Neural crest cell (in vitro differentiated cells): ENCODE measurements around the gene OCA2. TPM values are rescaled to one million over a fixed set of nuclear protein-coding genes. Genes with fewer than 3 reads are reported as not detected.
A peak's percentile ranks its signal among the peaks of the same experiment; 100 is the strongest.

ENCODE experiments used
- DNase-seq: peaks from one replicate; pipeline ENCODE4 v3.0.0; 2021; ENCODE audit warnings: low read depth, mixed read lengths, low spot score
- H3K27ac Mint-ChIP-seq: one replicate; pipeline ENCODE4 v1.8.0; 2021; ENCODE audit warnings: mild to moderate bottlenecking, mixed read lengths; ENCODE audit not compliant: unreplicated experiment
- H3K27me3 Mint-ChIP-seq: 2 replicates; pipeline ENCODE4 v1.8.0; 2021; ENCODE audit warnings: low read depth, mild to moderate bottlenecking, mixed read lengths
- H3K36me3 Mint-ChIP-seq: 2 replicates; pipeline ENCODE4 v1.8.0; 2021; ENCODE audit warnings: low read depth, mild to moderate bottlenecking, mixed read lengths
- H3K4me1 Mint-ChIP-seq: 2 replicates; pipeline ENCODE4 v1.8.0; 2021; ENCODE audit warnings: mixed read lengths
- H3K4me3 Mint-ChIP-seq: one replicate; pipeline ENCODE4 v1.8.0; 2021; ENCODE audit warnings: mild to moderate bottlenecking, mixed read lengths
- H3K9me3 Mint-ChIP-seq: 2 replicates; pipeline ENCODE4 v1.8.0; 2021; ENCODE audit warnings: mixed read lengths
- total RNA-seq: library from RNA; stranded (reverse); gene quantifications from 2 replicates; pipeline ENCODE4 v1.2.1, GENCODE V29; 2021
- TF ChIP-seq, protein P1 (sequence below): fragments of 200-600 bp; sonication (generic); conservative IDR thresholded peaks from 2 replicates; pipeline ENCODE4 v1.5.0; 2021; ENCODE audit warnings: antibody characterized with exemption, mild to moderate bottlenecking

Gene OCA2
- total RNA-seq, 1 donor from 2014 or later = 0.19 TPM

DNA sequence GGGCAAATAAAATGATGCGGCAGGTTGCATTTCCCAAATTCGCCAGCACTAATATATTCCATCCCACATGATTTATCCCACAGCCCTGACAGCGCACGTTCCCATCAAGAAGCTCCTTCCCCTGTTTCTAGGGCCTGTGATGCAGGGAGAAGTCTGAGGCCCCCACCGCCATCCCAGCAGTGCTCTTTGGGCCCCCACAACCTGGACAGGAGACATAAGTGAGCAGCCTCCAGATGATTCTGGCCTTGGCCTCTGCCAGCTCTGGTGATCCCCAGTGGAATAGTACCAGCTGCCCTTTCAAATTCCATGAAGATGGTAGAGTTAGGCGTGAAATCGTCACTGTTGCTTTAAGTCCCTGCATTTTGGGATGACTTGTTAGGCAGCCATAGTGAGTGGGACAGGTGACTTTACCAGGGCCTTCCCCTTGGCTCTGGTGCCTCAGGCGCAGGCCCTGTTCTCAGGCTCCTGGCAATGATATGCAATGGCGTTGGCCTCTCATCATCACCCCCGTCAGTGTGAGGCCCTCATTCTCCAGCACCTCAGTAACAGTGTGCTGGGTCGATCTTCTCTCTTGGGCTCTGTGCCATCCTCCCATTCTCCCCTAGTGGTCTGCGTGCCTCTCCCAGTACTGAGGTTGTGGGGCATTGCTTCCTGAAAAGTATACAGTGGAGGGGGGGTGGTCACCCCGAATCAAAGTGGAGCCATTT, 263.7 kb downstream of the OCA2 start:
- TF ChIP-seq, protein P1, sequence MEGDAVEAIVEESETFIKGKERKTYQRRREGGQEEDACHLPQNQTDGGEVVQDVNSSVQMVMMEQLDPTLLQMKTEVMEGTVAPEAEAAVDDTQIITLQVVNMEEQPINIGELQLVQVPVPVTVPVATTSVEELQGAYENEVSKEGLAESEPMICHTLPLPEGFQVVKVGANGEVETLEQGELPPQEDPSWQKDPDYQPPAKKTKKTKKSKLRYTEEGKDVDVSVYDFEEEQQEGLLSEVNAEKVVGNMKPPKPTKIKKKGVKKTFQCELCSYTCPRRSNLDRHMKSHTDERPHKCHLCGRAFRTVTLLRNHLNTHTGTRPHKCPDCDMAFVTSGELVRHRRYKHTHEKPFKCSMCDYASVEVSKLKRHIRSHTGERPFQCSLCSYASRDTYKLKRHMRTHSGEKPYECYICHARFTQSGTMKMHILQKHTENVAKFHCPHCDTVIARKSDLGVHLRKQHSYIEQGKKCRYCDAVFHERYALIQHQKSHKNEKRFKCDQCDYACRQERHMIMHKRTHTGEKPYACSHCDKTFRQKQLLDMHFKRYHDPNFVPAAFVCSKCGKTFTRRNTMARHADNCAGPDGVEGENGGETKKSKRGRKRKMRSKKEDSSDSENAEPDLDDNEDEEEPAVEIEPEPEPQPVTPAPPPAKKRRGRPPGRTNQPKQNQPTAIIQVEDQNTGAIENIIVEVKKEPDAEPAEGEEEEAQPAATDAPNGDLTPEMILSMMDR = no peak
- no peaks in the 10 kb centered on the region for H3K4me1 Mint-ChIP-seq
- no peak overlapping the region for H3K4me3 Mint-ChIP-seq
- no peaks in the 10 kb centered on the region for H3K9me3 Mint-ChIP-seq
- no peaks in the 10 kb centered on the region for H3K27me3 Mint-ChIP-seq
- H3K36me3 Mint-ChIP-seq = no peaks in the 10 kb centered on the region
- no peak overlapping the region for H3K27ac Mint-ChIP-seq
- DNase-seq = no peak

DNA sequence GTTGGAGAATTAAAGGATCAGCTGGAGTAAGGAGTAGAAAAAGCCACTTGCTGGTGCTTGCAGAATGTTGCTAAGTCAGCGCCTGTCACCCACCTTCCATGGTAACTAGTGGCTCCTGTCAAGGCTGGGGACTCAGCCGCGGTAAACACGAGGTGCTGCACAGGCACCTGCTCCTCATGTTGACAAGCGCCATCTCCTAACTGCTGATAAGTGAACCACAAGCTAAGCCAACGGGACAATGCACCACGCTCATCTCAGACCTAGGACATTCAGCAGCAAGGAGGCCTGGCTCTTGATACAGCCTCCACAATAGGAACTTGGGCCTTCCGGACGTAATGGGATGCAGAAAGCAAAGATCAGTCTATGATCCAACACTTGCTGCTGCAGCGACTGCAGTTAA, 264.4 kb downstream of the OCA2 start:
- H3K27ac Mint-ChIP-seq = no peak overlapping the region
- H3K9me3 Mint-ChIP-seq = no peaks in the 10 kb centered on the region

DNA sequence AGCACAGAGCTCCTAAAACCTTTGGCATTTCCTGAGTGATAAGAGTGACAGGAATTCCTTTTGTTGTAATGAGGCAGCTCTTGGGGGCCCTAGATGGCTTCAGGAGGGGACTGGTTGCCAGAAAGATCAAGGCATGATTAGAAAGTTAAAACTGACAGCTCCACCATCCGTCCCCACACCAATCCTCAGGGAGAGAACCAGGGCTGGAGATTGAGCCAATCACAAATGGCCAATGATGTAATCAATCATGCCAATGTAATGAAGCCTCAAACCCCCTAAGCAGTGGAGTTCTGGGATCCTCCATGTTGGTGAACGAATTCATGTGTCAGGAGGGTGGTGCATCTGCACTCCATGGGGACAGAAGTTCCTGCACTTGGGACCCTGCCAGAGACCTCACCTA, 265.1 kb downstream of the OCA2 start:
- Mint-ChIP-seq H3K36me3 (no peaks in the 10 kb centered on the region), H3K4me1 (no peaks in the 10 kb centered on the region), H3K4me3 (no peak overlapping the region), H3K27me3 (no peaks in the 10 kb centered on the region), H3K9me3 (no peaks in the 10 kb centered on the region), H3K27ac (peak overlapping the region; percentile 36)
- no peak for DNase-seq
- TF ChIP-seq, protein P1 = no peak

More for the DNA sequence above, 264.4 kb downstream of the OCA2 start:
- no peaks in the 10 kb centered on the region for H3K36me3 Mint-ChIP-seq
- H3K4me3 Mint-ChIP-seq = no peak overlapping the region
- no peak for DNase-seq
- TF ChIP-seq, protein P1 = no peak
- no peaks in the 10 kb centered on the region for H3K27me3 Mint-ChIP-seq
- H3K4me1 Mint-ChIP-seq = no peaks in the 10 kb centered on the region

DNA sequence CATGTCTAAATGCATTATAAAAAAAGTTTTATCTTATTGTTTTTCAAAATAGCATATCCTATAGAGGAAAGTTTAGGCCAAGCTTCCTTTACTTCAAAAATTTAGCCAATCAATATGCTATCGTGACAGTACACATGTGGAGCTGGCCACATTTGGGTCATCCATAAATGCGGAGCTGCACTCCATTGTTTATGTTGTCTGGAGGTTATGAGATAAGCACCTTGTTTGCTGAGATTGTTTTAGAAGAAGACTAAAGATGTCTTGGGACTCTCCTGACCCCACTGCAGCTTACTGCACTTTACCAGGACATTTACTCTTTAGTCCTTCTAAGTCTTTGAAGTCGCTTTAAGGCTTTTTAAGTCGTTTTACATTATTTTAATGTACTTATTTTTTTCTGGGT, 265.9 kb downstream of the OCA2 start:
- Mint-ChIP-seq H3K4me3 (no peak overlapping the region), H3K36me3 (no peaks in the 10 kb centered on the region), H3K27me3 (no peaks in the 10 kb centered on the region), H3K27ac (no peak overlapping the region), H3K4me1 (no peaks in the 10 kb centered on the region), H3K9me3 (no peaks in the 10 kb centered on the region)
- TF ChIP-seq, protein P1 = no peak
- no peak for DNase-seq

DNA sequence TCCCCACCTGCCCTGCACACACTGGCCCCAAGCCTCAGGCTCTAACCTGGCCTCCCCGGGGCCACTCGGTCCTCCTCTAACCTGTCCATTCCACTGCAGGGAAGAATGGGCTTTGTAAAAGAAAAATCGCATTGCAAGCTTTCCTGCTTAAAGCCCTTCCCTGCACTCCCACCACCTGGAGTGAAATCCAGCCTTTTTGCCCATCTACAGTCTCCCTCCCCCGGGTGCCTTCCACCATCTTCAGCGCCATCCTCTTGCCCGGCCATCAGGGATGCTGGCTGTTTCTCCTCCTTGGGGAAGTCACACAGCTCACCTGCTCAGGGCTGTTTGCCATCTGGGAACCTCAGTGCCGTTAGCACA, 266.9 kb downstream of the OCA2 start:
- Mint-ChIP-seq H3K27me3 (no peaks in the 10 kb centered on the region), H3K36me3 (no peaks in the 10 kb centered on the region), H3K27ac (no peak overlapping the region), H3K4me1 (no peaks in the 10 kb centered on the region), H3K4me3 (no peak overlapping the region), H3K9me3 (no peaks in the 10 kb centered on the region)
- TF ChIP-seq, protein P1 = no peak
- DNase-seq = no peak
